ENCODE measurements around the gene ST3GAL6.

The ST3GAL6 gene

GRCh38 chr3:98763076-98763475, at the start of gene ST3GAL6:
Gene ST3GAL6 (plus strand): TSS chr3:98763340. CDS start chr3:98768441, 5,101 bp downstream.
- DNase-seq: no peak

DNA sequence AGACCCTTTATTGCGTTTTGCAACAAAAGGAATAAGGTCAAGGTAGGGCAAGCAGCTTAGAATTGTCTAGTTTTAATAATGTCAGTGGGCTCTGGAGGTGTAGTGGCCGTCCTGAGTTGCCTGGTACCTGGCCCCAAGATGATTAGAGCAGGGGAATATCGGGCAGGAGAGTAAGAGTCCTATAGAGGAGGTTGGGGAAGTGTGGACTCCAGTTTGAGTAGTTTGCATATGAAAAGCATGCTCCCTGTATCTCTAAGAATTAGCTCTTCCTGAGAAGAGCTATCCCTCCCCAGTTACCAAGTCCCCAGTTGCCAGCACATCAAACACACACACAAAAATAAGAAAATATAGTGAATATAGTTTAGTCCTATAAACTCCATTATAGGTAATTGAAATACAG, 49.2 kb upstream of the ST3GAL6 start:
- no peak for DNase-seq

GRCh38 chr3:98717584-98717983, 45.6 kb upstream of the ST3GAL6 start:
- no peak for DNase-seq

GRCh38 chr3:98718730-98719129, 44.4 kb upstream of the ST3GAL6 start:
- no peak for DNase-seq

- DNase-seq: no peak
Measured at GRCh38 chr3:98721776-98722175, 41.4 kb upstream of the ST3GAL6 start.

DNA sequence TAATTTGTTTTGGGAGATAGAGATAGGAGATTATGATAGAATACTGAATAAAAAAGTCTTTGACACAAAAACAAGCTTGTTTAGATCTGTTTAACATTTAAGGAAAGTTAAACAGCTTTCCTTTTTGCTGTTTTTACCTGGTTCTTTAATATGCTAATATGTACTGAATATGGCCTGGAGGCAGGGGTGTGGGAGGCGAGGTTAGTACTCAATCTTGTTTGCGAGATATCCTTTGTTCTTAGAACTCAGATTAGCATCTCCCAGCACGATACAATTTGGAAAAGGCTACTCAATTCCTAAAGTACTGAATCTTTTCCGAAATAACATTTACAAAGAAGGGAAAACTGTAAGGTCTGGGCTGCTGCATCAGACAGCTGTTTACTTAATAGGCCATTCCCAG, 40.8 kb upstream of the ST3GAL6 start:
- no peak for DNase-seq

GRCh38 chr3:98725352-98725751, 37.8 kb upstream of the ST3GAL6 start:
- DNase-seq: no peak

GRCh38 chr3:98726084-98726483, 37.1 kb upstream of the ST3GAL6 start:
- no peak for DNase-seq

DNA sequence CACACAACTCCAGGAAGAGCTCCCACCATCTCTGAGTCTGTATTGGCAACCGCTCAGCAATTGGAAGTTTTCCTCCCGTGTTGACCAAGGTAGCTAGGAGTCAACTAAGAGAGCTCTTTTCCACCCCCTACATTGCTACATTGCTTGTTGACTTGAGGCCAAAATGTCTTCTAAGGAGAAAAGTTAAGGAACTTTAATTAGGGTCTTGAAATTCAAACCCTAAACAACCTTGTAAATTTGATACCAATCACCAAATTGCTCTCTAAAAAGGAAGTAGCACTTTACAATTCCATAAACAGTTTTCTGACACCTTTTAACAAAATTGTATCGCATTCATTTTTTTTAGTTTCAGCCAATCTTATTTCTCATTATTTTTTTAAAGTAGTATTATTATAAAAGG, 35.5 kb upstream of the ST3GAL6 start:
- DNase-seq: no peak

DNA sequence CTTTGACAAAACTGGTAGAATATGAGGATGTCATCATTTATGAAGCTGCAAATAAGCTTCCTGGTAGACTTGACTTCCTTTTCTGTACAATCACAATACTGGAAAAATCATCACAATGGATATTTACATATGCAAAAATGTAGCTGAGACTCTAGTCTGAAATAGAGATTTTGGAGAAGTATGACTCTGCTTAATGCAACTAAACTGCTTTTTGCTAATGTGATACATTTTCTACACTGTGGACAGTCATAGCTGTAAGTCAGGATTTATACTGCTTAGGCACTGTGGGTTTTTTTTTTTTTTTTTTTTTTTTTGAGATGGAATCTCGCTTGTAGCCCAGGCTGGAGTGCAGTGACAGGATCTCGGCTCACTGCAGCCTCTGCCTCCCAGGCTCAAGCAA, 34.5 kb upstream of the ST3GAL6 start:
- DNase-seq: no peak

- no peak for DNase-seq
Measured at GRCh38 chr3:98730338-98730737, 32.8 kb upstream of the ST3GAL6 start.

GRCh38 chr3:98730886-98731537, 32.1 kb upstream of the ST3GAL6 start:
- no peak for DNase-seq

DNA sequence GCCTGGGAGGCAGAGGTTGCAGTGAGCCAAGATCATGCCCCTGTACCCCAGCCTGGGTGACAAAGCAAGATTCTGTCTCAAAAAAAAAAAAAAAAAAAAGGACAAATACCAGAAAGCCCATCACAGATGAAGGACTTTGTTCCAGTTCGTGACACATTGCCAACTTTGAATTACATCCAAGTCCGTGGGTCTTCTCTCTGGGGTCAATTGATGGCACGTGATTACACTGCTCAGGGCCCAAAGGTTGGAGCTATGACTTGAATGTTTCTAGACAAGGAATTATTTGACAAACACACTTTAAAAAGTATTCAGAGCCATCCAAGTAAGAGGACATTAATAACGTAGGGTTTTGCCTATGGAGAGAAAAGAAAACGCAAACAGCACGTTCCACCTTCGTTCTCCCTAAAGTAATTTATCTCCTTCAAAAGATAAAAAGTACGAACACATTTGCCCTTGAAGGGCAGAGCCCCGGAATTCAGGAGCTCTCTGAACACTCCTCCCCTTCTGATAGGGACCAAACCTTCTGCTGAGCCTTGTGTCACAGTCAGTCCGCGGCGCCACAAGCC, 31.3 kb upstream of the ST3GAL6 start:
- no peak for DNase-seq

GRCh38 chr3:98732286-98733052, 30.7 kb upstream of the ST3GAL6 start:
- no peak for DNase-seq

DNA sequence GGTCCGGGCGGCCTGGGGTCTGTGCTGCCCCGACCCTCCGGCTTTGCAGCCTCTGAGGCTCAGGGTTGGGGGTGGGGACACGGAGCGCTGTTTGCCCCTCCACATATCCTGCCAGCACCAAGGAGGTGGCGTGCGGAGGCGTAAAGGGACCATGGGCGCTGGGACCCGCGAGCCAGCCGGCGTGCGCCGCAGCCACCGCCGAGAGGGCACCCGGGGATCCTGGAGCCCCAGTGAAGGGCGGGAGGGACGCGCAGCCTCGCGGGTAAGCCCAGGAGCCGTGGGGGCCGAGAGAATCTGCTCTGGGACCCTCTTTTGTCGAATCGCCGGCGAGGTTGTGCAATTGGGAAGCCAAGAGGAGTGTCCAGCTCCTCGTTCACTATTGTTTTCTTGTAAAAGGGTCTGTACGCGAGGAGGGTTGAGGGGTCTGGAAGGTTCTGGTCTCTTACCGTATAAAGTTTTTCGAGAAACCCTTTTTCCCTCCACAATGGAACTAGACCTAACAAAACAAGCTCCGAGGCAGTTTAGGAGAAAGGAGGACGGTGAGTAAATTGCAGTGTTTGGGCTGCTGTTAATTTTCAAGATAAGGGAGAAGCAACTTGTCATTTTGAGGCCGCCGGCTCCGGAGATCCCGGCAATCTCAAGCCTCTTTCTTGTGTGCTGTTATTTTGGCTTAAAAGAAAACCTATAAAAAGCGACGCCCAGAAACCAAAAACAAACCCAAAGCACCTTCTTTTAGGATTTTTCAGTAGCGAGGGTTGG, 29.9 kb upstream of the ST3GAL6 start:
- no peak for DNase-seq

DNA sequence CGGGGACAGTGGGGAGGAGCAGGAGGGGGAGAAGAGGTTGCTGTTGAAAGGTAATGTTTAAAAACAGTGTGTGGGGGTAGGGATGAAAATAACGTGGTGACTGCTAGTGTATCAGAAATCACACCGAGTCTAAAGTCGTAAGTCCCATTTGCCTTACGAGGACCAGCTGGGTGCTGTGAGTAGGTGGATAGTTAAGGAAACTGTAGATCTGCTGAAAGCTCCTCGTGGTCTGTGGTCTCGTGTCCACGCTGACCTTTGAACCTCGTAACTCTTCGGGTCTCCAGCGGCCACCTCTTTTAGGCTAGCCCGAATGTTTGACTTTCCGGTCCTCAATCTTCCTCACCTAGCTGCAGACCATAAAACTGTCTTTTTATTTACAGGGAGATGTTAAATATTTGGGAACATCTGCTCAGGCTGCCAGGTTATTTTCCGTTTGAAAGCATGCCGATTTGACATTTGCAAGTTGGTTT, 29.3 kb upstream of the ST3GAL6 start:
- DNase-seq: no peak

DNA sequence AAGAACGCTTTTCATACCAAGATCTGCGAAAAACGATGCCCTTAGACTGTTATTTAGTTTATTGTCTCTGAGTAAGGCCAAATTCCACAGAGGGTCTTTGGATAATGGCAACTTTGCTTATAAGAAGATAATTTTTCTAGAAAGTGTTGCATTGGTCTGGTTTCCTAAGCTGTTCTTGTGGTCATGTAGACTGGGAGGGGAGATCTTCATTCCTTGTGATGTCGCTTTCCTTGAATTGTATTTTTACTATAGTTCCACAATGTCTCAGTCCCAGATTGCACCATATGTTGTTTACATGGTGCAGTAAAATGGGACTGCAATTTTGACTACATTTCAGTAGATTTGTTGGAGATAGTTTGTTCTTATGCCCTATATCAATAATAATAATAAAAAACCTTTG, 28.8 kb upstream of the ST3GAL6 start:
- DNase-seq: no peak

DNA sequence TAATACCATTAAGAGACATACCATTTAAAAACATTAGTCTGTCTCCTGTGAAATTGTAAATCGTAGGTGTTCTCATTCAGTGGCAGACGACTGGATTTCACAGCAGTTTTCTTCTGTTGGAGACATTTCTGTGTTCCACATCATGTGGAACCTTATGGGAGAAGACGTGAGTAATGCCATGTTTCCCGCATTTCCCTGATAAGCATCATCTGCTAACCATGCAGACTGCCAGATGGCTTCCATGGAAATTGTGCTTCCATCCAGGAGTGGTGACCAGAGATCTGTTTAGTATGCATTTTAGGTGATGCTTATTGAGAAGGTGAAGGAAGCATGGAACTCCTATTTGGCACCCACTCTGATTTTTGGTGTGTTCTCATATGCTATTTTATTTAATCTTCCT, 28.4 kb upstream of the ST3GAL6 start:
- no peak for DNase-seq

GRCh38 chr3:98735296-98735695, 27.8 kb upstream of the ST3GAL6 start:
- no peak for DNase-seq

GRCh38 chr3:98735761-98736269, 27.3 kb upstream of the ST3GAL6 start:
- no peak for DNase-seq

GRCh38 chr3:98737301-98737700, 25.8 kb upstream of the ST3GAL6 start:
- no peak for DNase-seq

- DNase-seq: no peak
Measured at GRCh38 chr3:98739266-98739665, 23.9 kb upstream of the ST3GAL6 start.

- DNase-seq: no peak
Measured at GRCh38 chr3:98740324-98740723, 22.8 kb upstream of the ST3GAL6 start.
